Prostate gland (tissue), 2 donors: ENCODE data around the gene TNS3.

Experiments used
- CTCF ChIP-seq, 4 experiments: fragments of 200-600 bp in 2 of 4; fragments of 450-650 bp in 2 of 4; sonication (generic) in 2 of 4; IDR thresholded peaks; 1 replicate in 3 of 4; 2 replicates in 1 of 4; pipeline ENCODE4 v1.5.1; 2016 to 2019; ENCODE audit warnings: antibody characterized with exemption in 4 of 4, mild to moderate bottlenecking in 2 of 4, moderate library complexity in 2 of 4
- POLR2A ChIP-seq: fragments of 450-650 bp; IDR thresholded peaks from one replicate; pipeline ENCODE4 v1.6.1; 2016; ENCODE audit warnings: antibody characterized with exemption, mild to moderate bottlenecking
- POLR2AphosphoS5 ChIP-seq: sonication (generic); formaldehyde crosslinking; IDR thresholded peaks from one replicate; pipeline ENCODE4 v1.6.1; 2017; ENCODE audit warnings: antibody characterized with exemption

GRCh38 chr7:47568547-47568946 is 13.4 kb downstream of the TNS3 start:
- TF ChIP-seq POLR2A (no peak), CTCF (IDR thresholded peaks at IDR 0.05) (no peak), POLR2AphosphoS5 (no peak)
